ENCODE results near the gene PNLIPRP1.

PNLIPRP1 gene

DNA sequence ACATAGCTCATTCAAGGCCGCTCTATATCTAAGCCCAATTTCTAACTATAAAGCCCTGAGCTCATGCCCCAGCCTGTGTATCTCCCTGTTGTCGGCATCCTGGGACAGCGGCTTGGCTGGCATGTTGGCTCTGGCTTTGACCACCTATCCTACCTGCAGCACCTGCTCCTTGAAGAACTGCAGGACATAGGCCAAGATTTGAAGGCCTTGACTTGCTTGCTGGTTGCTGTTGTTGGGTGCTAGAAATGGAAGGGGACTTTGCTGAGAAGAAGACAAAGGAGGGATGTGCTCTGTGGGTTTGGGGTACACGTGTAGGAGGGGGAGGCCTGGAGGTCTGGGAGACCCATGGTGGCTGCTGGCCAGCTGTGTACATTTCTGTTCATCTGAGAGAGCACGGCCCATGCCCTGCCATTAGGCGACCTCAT, 41.1 kb downstream of the PNLIPRP1 start:
- no peak for DNase-seq (ENCODE audit: low read depth in 3 of 3)

DNA sequence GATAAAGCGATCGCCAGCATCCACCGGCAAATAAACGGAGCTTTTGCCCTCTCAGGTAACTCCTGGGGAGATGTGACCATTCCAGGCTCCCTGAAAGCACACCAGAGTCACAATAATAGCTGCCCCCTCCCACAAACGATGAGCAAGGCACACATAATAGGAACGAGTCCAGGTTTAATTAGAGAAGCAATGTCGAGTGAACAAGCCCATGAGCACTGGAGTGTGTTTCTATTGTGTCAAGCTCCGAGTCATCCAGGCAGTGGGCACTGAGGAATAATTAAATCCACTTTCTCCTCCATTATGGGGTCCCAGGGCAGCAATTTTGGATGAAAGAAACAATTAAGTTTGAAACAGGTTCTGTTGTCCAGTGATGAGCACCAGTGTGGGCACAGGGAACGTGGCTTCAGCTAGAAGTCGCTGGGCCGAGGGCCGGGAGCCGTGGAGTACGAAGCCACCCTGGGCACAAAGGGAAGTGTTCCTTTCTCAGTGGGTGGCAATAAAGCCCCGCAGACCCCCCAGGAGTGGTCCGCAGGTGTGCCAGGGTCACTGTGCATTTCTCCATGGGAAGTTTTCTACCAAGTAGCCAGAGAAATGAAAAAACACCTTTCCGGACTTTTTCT, 41.9 kb downstream of the PNLIPRP1 start:
- DNase-seq (ENCODE audit: low read depth in 3 of 3): no peak

GRCh38 chr10:116633216-116633600, 42.4 kb downstream of the PNLIPRP1 start:
- DNase-seq (ENCODE audit: low read depth in 3 of 3): no peak

- DNase-seq (ENCODE audit: low read depth in 3 of 3): no peak
Measured at GRCh38 chr10:116634126-116634975, 43.6 kb downstream of the PNLIPRP1 start.

GRCh38 chr10:116636385-116636784, 45.6 kb downstream of the PNLIPRP1 start:
- no peak for DNase-seq (ENCODE audit: low read depth in 3 of 3)

DNA sequence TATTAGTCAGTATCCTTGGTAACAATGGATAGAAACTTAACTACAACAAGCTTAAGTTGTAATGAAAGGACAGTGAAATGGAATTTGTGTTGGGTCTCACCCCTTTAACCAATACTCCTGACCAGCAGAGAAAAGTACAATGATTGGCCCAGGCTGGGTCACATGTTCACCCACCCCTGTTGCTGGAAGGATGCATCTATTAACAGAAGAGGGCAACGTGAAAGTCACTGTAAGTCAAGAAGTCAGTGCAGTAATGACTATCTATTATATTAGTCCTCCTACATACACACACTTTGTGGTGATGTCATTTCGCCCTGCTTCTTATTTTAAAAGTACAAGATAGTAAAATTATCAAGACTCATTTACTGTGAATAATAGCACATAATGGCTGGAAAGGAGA, 46.2 kb downstream of the PNLIPRP1 start:
- DNase-seq (ENCODE audit: low read depth in 3 of 3): no peak

DNA sequence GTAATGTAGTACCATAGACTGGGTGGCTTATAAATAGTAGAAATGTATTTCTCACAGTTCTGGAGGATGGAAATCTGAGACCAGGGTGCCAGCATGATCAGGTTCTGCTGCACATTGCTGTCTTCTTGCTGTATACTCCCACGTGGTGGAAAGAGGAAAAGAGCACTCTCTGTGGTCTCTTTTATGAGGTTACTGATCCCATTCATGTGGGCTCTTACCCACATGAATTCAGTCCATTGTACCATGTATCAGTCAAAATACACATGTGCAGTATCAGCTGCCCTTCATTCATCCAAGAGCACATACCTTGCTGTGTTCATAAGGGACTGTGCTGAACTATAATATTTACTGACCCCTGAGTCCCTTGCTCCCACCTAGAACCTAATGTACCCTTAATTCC, 47.1 kb downstream of the PNLIPRP1 start:
- no peak for DNase-seq (ENCODE audit: low read depth in 3 of 3)

- DNase-seq (ENCODE audit: low read depth in 3 of 3): no peak
Measured at GRCh38 chr10:116646502-116646901, 55.7 kb downstream of the PNLIPRP1 start.

- no peak for DNase-seq (ENCODE audit: low read depth in 3 of 3)
Measured at GRCh38 chr10:116648903-116649302, 58.1 kb downstream of the PNLIPRP1 start.

DNA sequence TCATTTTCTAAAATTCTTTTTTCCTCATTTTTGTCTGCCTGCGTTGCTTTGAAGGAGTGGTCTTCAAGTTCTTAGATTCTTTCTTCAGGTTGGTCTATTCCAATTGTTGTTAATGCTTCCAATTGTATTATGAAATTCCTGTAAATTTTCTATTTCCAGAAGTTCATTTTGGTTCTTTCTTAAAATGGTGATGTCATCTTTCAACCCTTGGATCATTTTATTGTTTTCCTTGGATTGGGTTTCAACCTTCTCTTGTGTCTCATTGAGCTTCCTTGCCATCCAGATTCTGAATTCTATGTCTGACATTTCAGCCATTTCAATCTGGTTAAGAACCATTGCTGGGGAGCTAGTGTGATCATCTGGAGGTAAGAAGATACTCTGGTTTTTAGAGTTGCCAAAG, 63.1 kb downstream of the PNLIPRP1 start:
- no peak for DNase-seq (ENCODE audit: low read depth in 3 of 3)

DNA sequence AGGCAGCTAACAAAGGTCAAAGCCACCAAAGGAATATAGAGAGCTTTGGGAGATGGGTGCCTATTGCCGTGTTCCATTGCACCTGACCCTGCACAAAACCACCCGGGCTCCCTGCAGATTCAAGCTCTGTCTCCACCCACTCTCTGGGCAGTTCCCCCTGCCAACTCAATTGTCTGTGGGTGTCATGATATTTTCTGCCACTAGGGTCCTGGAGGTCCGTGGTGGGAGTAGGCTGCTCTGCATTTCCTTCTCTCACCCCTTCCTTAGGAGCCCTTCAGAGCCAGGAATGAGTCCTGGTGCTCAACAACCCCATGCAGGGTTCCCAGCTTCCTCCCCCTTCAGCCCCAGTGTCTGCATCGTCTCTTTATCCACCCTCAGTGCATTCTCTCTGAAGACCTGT, 64.1 kb downstream of the PNLIPRP1 start:
- DNase-seq (ENCODE audit: low read depth in 3 of 3): no peak

DNA sequence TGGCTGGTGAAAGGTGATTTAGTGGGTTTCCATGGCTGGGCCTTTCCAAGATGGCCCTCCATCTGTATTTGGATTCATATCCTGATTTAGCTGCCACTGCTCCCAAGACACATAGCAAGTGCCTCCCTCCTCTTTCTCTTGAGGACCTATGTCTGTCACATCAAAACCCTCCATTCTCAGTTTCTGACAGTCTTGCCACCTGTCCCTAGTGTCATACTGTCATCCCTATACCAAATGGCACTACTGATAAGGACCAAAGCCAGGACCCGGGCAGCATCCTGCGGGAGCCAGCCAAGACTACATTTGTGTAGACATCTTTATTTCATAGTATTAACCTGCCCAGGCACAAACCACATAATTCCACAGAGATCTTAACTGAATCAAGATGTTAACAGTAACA, 64.8 kb downstream of the PNLIPRP1 start:
- DNase-seq (ENCODE audit: low read depth in 3 of 3): no peak

GRCh38 chr10:116656044-116656443, 65.3 kb downstream of the PNLIPRP1 start:
- DNase-seq (ENCODE audit: low read depth in 3 of 3): no peak

GRCh38 chr10:116657863-116658551, 67.2 kb downstream of the PNLIPRP1 start:
- no peak for DNase-seq (ENCODE audit: low read depth in 3 of 3)
